ENCODE measurements around the gene CYRIA.

DNA sequence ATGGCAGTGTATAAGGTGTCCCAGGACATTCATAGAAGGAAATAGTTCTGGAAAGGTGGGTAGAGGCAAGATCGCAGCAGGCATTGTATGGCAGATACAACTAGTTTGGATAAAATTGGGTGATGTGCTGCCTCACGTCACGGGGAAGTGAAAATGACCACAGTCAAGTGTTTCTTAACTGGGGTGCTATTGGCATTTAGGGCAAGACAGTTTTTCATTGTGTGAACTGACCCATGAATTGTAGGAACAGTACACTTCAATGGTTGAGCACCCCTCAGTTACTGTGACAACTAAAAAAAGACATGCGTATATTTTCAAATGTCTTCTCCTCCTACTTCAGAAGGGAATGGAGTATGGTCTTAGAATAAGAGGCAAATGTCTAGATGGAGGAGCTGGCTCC lies 22.3 kb upstream of the CYRIA start:
- TF ChIP-seq, protein P1, sequence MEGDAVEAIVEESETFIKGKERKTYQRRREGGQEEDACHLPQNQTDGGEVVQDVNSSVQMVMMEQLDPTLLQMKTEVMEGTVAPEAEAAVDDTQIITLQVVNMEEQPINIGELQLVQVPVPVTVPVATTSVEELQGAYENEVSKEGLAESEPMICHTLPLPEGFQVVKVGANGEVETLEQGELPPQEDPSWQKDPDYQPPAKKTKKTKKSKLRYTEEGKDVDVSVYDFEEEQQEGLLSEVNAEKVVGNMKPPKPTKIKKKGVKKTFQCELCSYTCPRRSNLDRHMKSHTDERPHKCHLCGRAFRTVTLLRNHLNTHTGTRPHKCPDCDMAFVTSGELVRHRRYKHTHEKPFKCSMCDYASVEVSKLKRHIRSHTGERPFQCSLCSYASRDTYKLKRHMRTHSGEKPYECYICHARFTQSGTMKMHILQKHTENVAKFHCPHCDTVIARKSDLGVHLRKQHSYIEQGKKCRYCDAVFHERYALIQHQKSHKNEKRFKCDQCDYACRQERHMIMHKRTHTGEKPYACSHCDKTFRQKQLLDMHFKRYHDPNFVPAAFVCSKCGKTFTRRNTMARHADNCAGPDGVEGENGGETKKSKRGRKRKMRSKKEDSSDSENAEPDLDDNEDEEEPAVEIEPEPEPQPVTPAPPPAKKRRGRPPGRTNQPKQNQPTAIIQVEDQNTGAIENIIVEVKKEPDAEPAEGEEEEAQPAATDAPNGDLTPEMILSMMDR (conservative IDR thresholded peaks at IDR 0.05), result no peak
- no peak for TF ChIP-seq ZFX (IDR thresholded peaks at IDR 0.05)

Data from C4-2B (cell line).